Endothelial cell of umbilical vein (primary cell): Measurements from ENCODE around the gene BCAS3. TPM values are rescaled to one million over a fixed set of nuclear protein-coding genes. Genes with fewer than 3 reads are reported as not detected.

Experiments
- BruUV-seq: library from RNA; stranded (reverse); fragments of 400-500 nt; replicated peaks from 2 replicates; lab custom pipeline; 2021; lab: Mats Ljungman, UMichigan
- CTCF ChIA-PET: fragments of 300-600, 350-600 bp; sonication (Branson Sonifier 250); formaldehyde crosslinking; loops from one replicate; lab custom pipeline; 2021; ENCODE audit warnings: antibody characterized with exemption, inconsistent platforms; lab: Charles Lee
- POLR2A ChIA-PET: fragments of 300-600, 350-600 bp; sonication (Branson Sonifier 250); formaldehyde crosslinking; loops from one replicate; lab custom pipeline; 2021; ENCODE audit warnings: antibody characterized with exemption, inconsistent platforms; lab: Charles Lee
- DNase-seq: peaks from one replicate; pipeline ENCODE4 v3.0.0-alpha.2; 2011; ENCODE audit warnings: low read depth, low spot score
- FAIRE-seq: peaks from 2 replicates; lab custom pipeline; 2011; peaks lifted over from hg19 to GRCh38; lab: Jason Lieb, UNC
- H2AFZ ChIP-seq: 2 replicates; pipeline ENCODE4 v1.6.0; 2012; ENCODE audit warnings: low read depth, low read length, control low read depth, inconsistent platforms
- H3K27ac ChIP-seq: 2 replicates; pipeline ENCODE4 v1.5.1; 2011; ENCODE audit warnings: low read depth, mild to moderate bottlenecking, control low read depth, low read length, moderate library complexity; ENCODE audit not compliant: insufficient read depth
- H3K27me3 ChIP-seq, 2 experiments: 2 replicates each; pipeline versions ENCODE4 v1.6.0 to v1.6.1; 2011; ENCODE audit warnings: low read length in 2 of 2, mixed read lengths in 1 of 2; ENCODE audit not compliant: control insufficient read depth in 2 of 2, insufficient read depth in 2 of 2
- H3K36me3 ChIP-seq, 2 experiments: 2 replicates in 1 of 2; 3 replicates in 1 of 2; pipeline ENCODE4 v1.5.1; 2011; ENCODE audit warnings: low read length in 2 of 2, mild to moderate bottlenecking in 1 of 2, moderate library complexity in 1 of 2; ENCODE audit not compliant: control insufficient read depth in 2 of 2, insufficient read depth in 2 of 2; ENCODE audit errors: extremely low read depth in 1 of 2
- H3K4me1 ChIP-seq: 3 replicates; pipeline ENCODE4 v1.5.1; 2011; ENCODE audit warnings: mild to moderate bottlenecking, low read length; ENCODE audit not compliant: control insufficient read depth, insufficient read depth; ENCODE audit errors: extremely low read depth
- H3K4me2 ChIP-seq: 2 replicates; pipeline ENCODE4 v1.6.1; 2011; ENCODE audit warnings: low read length, control low read depth, mixed read lengths; ENCODE audit not compliant: insufficient read depth
- H3K4me3 ChIP-seq, 3 experiments: fragments of 200-600 bp in 1 of 3; sonication (generic), shearing (Covaris generic) in 1 of 3; replicated peaks in 1 of 3; 2 replicates each; pipeline ENCODE4 v1.5.1; 2011 to 2016; ENCODE audit warnings: control low read depth in 3 of 3, low read length in 3 of 3, mild to moderate bottlenecking in 2 of 3, inconsistent platforms in 1 of 3, low read depth in 1 of 3, moderate library complexity in 1 of 3; ENCODE audit not compliant: insufficient read depth in 1 of 3
- H3K79me2 ChIP-seq: 2 replicates; pipeline ENCODE4 v1.6.0; 2012; ENCODE audit warnings: low read length, inconsistent platforms; ENCODE audit not compliant: control insufficient read depth, insufficient read depth
- H3K9ac ChIP-seq: replicated peaks from 2 replicates; pipeline ENCODE3; 2011; ENCODE audit warnings: low read length, control low read depth; ENCODE audit not compliant: insufficient read depth; ENCODE audit errors: extremely low read depth
- H3K9me1 ChIP-seq: replicated peaks from 3 replicates; pipeline ENCODE4 v1.6.0; 2011; ENCODE audit warnings: mild to moderate bottlenecking, low read length; ENCODE audit not compliant: control insufficient read depth, insufficient read depth; ENCODE audit errors: extremely low read depth
- H3K9me3 ChIP-seq: replicated peaks from 2 replicates; pipeline ENCODE4 v1.5.1; 2012; ENCODE audit warnings: low read length, inconsistent platforms; ENCODE audit not compliant: control insufficient read depth, insufficient read depth
- H4K20me1 ChIP-seq: replicated peaks from 2 replicates; pipeline ENCODE3; 2011; ENCODE audit warnings: mild to moderate bottlenecking, low read length; ENCODE audit not compliant: control insufficient read depth, insufficient read depth; ENCODE audit errors: extremely low read depth
- CTCF ChIP-seq, 2 donors: IDR thresholded peaks; 1 replicate in 1 of 2; 2 replicates in 1 of 2; pipeline ENCODE4 v1.5.1; 2011; ENCODE audit warnings: low read length in 2 of 2, mild to moderate bottlenecking in 2 of 2, moderate library complexity in 2 of 2, control low read depth in 1 of 2, inconsistent platforms in 1 of 2, low read depth in 1 of 2; ENCODE audit not compliant: insufficient read depth in 1 of 2; ENCODE audit errors: extremely low read depth in 1 of 2
- EZH2 ChIP-seq: IDR thresholded peaks from 2 replicates; pipeline ENCODE4 v1.6.1; 2012; ENCODE audit warnings: borderline replicate concordance, low read depth, mild to moderate bottlenecking, moderate library complexity, low read length, inconsistent platforms; ENCODE audit not compliant: severe bottlenecking
- FOS ChIP-seq: IDR thresholded peaks from 2 replicates; pipeline ENCODE4 v1.6.1; 2011; ENCODE audit warnings: mild to moderate bottlenecking, low read length, moderate library complexity, borderline replicate concordance; ENCODE audit not compliant: insufficient read depth
- GATA2 ChIP-seq: IDR thresholded peaks from 2 replicates; pipeline ENCODE4 v1.7.0; 2011; ENCODE audit warnings: low read depth, mild to moderate bottlenecking, moderate library complexity, mixed read lengths, low read length; ENCODE audit not compliant: insufficient read length, insufficient read depth
- JUN ChIP-seq: IDR thresholded peaks from 2 replicates; pipeline ENCODE4 v1.6.1; 2011; ENCODE audit warnings: borderline replicate concordance, low read depth; ENCODE audit not compliant: insufficient read length, insufficient read depth
- MAX ChIP-seq: IDR thresholded peaks from 2 replicates; pipeline ENCODE4 v1.6.1; 2011; ENCODE audit not compliant: insufficient read depth, insufficient read length
- MYC ChIP-seq: IDR thresholded peaks from one replicate; pipeline ENCODE4 v1.6.1; 2011; ENCODE audit warnings: mild to moderate bottlenecking, low read depth, low read length
- POLR2A ChIP-seq: IDR thresholded peaks from 2 replicates; pipeline ENCODE4 v1.6.1; 2012; ENCODE audit warnings: low read depth, mild to moderate bottlenecking, control low read depth, low read length
- POLR2AphosphoS5 ChIP-seq: IDR thresholded peaks from 2 replicates; pipeline ENCODE4 v1.6.1; 2012; ENCODE audit warnings: low read depth, mild to moderate bottlenecking, control low read depth, low read length, moderate library complexity; ENCODE audit not compliant: insufficient read depth
- dilution Hi-C: fragments of 300-500 bp; cut with MboI; formaldehyde crosslinking; loops from one replicate; pipeline ENCODE4 v1.15.0; 2019; ENCODE audit warnings: low sequenced_read_pairs; ENCODE audit not compliant: extremely low pct_ligation_motif_present
- intact Hi-C: fragments of 100-400 bp; cut with micrococcal nuclease; formaldehyde crosslinking; loops from one replicate; pipeline ENCODE4 v1.10.0; 2022
- polyA plus RNA-seq, 4 experiments: library from polyadenylated mRNA; depleted of rRNA in 3 of 4; stranded (reverse) in 3 of 4; unstranded in 1 of 4; fragments of >200 nt; gene quantifications; 2 replicates each; pipeline versions ENCODE4 v1.2.1 to v1.2.3, GENCODE V29; 2011 to 2012; ENCODE audit warnings: missing spikeins in 1 of 4
- total RNA-seq: library from RNA; stranded (reverse); gene quantifications from 2 replicates; pipeline ENCODE4 v1.2.3, GENCODE V29; 2021

The BCAS3 gene
- total and polyA plus RNA-seq, 2 donors (not counting 3 experiments of a cell fraction or from before 2014, with no cell fraction given) = 8.2 to 16.0 TPM

DNA sequence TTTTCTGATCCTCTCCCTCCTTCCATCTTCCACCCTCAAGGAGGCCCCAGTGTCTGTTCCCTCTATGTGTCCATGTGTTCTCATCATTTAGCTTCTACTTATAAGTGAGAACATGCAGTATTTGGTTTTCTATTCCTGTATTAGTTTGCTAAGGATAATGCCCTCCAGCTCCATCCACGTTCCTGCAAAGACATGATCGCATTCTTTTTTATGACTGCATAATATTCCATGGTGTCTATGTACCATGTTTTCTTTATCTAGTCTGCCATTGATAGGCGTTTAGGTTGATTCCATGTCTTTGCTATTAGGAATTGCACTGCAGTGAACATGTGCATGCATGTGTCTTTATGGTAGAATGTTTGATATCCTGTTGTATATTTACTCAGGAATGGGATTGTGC, 275.1 kb downstream of the BCAS3 start:
- Histone ChIP-seq H3K27ac (no peak overlapping the region), H3K9me1 (no peaks in the 10 kb centered on the region), H3K4me3 (no peak overlapping the region), H2AFZ (no peak overlapping the region), H3K36me3 (no peaks in the 10 kb centered on the region), H3K79me2 (no peaks in the 10 kb centered on the region), H3K27me3 (no peaks in the 10 kb centered on the region), H3K4me1 (no peaks in the 10 kb centered on the region), H3K9ac (no peak overlapping the region), H3K9me3 (no peaks in the 10 kb centered on the region), H4K20me1 (no peaks in the 10 kb centered on the region), H3K4me2 (no peak overlapping the region)
- DNase-seq (no peak), FAIRE-seq (no peak)
- intact Hi-C loops = no loop called here
- dilution Hi-C loops = no loop called here
- POLR2A ChIA-PET = no interaction called here
- CTCF ChIA-PET = interaction anchor here (0.9 to 1.3 kb wide), 2 partner anchors 21 to 232 kb away, joined by 3 read pairs; no protein-coding TSS in a partner anchor
- no peak for TF ChIP-seq EZH2
- no peak for TF ChIP-seq MAX
- TF ChIP-seq POLR2A = no peak
- TF ChIP-seq POLR2AphosphoS5 = no peak
- TF ChIP-seq CTCF (IDR thresholded peaks at IDR 0.05; ENCODE audit: extremely low read depth in 1 of 2, insufficient read depth in 1 of 2, low read depth in 1 of 2, low read length in 2 of 2) = no peak
- no peak for TF ChIP-seq JUN
- BruUV-seq = no TSS peak

DNA sequence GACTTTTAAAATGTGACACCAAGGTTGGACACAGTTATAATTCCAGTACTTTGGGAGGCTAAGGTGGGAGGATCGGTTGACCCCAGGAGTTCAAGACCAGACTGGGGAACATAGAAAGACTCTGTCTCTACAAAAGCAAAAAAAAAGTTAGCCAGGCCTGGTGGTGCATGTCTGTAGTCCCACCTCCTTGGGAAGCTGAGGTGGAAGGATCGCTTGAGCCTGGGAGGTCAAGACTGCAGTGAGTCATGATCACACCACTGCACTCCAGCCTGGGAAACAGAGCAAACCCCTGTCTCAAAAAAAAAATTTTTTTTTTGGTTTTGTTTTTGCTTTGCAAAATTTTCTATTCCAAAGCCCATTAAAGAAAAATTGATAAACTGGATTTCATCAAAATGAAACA, 281.4 kb downstream of the BCAS3 start:
- Histone ChIP-seq H2AFZ (no peak overlapping the region), H3K9me3 (no peaks in the 10 kb centered on the region), H3K27me3 (no peaks in the 10 kb centered on the region), H3K9me1 (no peaks in the 10 kb centered on the region), H3K4me3 (no peak overlapping the region), H3K9ac (no peak overlapping the region), H3K79me2 (no peaks in the 10 kb centered on the region), H3K27ac (no peak overlapping the region), H3K4me2 (no peak overlapping the region), H3K36me3 (no peaks in the 10 kb centered on the region), H4K20me1 (no peaks in the 10 kb centered on the region), H3K4me1 (no peaks in the 10 kb centered on the region)
- dilution Hi-C loops (no loop called here), intact Hi-C loops (no loop called here)
- BruUV-seq = no TSS peak
- ChIA-PET POLR2A (no interaction called here), CTCF (no interaction called here)
- DNase-seq (no peak), FAIRE-seq (peak; percentile 24)
- no peak for TF ChIP-seq POLR2AphosphoS5
- no peak for TF ChIP-seq JUN
- TF ChIP-seq MYC = no peak
- TF ChIP-seq FOS = no peak
- TF ChIP-seq POLR2A = no peak
- TF ChIP-seq CTCF (IDR thresholded peaks at IDR 0.05; ENCODE audit: extremely low read depth in 1 of 2, insufficient read depth in 1 of 2, low read depth in 1 of 2, low read length in 2 of 2) = no peak
- TF ChIP-seq GATA2 = no peak
- TF ChIP-seq MAX = no peak
